Measurements from ENCODE around the gene PATL1. TPM values are rescaled to one million over a fixed set of nuclear protein-coding genes. Genes with fewer than 3 reads are reported as not detected.
A peak's percentile ranks its signal among the peaks of the same experiment; 100 is the strongest.

PATL1 gene
- total RNA-seq, 2 experiments from 2014 or later: 51.8 to 55.2 TPM

GRCh38 chr11:59615637-59616395 is 53.0 kb downstream of the PATL1 start, which contains the start of gene OSBP:
TSS of gene OSBP (minus strand) at chr11:59615774. CDS start at chr11:59615664, 110 bp downstream.
- peak within 1 kb of the TSS; percentile 68 for H3K4me3 ChIP-seq (ENCODE audit: low read length)
- intact Hi-C loops (cut with DNase I, micrococcal nuclease): loop anchor here (1.0 to 10.0 kb wide), 6 partner anchors 53 to 1041 kb away; partner anchors contain the start of genes PATL1 (in 2 of the 2), LPXN (in 1 of the 2) and ZFP91 (in 1 of the 2)
- DNase-seq: peak; percentile 93 to 100 (median 96)
- no peaks in the 10 kb centered on the region for H3K27me3 ChIP-seq (ENCODE audit: control insufficient read depth in 1 of 2, insufficient read depth in 2 of 2, low read length in 2 of 2)
- no peak for TF ChIP-seq CTCF (IDR thresholded peaks at IDR 0.05)
- POLR2A ChIA-PET: interaction anchor here (0.9 to 3.8 kb wide), 30 partner anchors 9 to 1813 kb away, joined by 3 to 130 read pairs (median 6); partner anchors contain the start of genes CPSF7, MRPL16, PATL1 and SDHAF2
- H3K36me3 ChIP-seq (ENCODE audit: insufficient read depth, low read length): peaks cover 10% of the 10 kb centered on the region
- peaks cover 32% of the 10 kb centered on the region for H3K36me3 Mint-ChIP-seq (ENCODE audit: low read depth)
- H3K27ac ChIP-seq (ENCODE audit: low read depth in 1 of 2, low read length in 2 of 2): peak within 1 kb of the TSS; percentile 90 to 99
- peaks cover 22% of the 10 kb centered on the region for H3K4me1 ChIP-seq (ENCODE audit: insufficient read depth, low read length)
- H3K9me3 Mint-ChIP-seq: no peaks in the 10 kb centered on the region
- peak; percentile 74 for ATAC-seq (ENCODE audit: poor library complexity)
- H3K27me3 Mint-ChIP-seq: no peaks in the 10 kb centered on the region
- no peaks in the 10 kb centered on the region for H3K9me3 ChIP-seq (ENCODE audit: control insufficient read depth in 1 of 2, insufficient read depth in 1 of 2, low read length in 2 of 2)
- H3K4me1 Mint-ChIP-seq (ENCODE audit: low read depth): peaks cover 48% of the 10 kb centered on the region
- peak within 1 kb of the TSS; percentile 77 for H3K27ac Mint-ChIP-seq
- CTCF ChIA-PET: interaction anchor here (0.7 to 2.8 kb wide), 5 partner anchors 50 to 445 kb away, joined by 3 to 9 read pairs (median 4); no protein-coding TSS in a partner anchor
- H3K4me3 Mint-ChIP-seq: peak within 1 kb of the TSS; percentile 96

GRCh38 chr11:59615120-59615636 is 53.7 kb downstream of the PATL1 start:
- ATAC-seq (ENCODE audit: poor library complexity) (peak; percentile 15), DNase-seq (peak; percentile 46 to 90 (median 66))
- H3K4me3 ChIP-seq (ENCODE audit: low read length): peak overlapping the region; percentile 68
- H3K27me3 Mint-ChIP-seq: no peaks in the 10 kb centered on the region
- H3K4me1 ChIP-seq (ENCODE audit: insufficient read depth, low read length): peaks cover 22% of the 10 kb centered on the region
- H3K4me3 Mint-ChIP-seq: peak overlapping the region; percentile 96
- peaks cover 13% of the 10 kb centered on the region for H3K36me3 ChIP-seq (ENCODE audit: insufficient read depth, low read length)
- peaks cover 37% of the 10 kb centered on the region for H3K36me3 Mint-ChIP-seq (ENCODE audit: low read depth)
- POLR2A ChIA-PET: interaction anchor here (0.9 to 3.8 kb wide), 28 partner anchors 9 to 1814 kb away, joined by 3 to 130 read pairs (median 6); partner anchors contain the start of genes CPSF7, MRPL16, PATL1 and SDHAF2
- CTCF ChIA-PET: interaction anchor here (1.4 to 2.8 kb wide), 3 partner anchors 50 to 78 kb away, joined by 3 to 9 read pairs (median 9); no protein-coding TSS in a partner anchor
- peak overlapping the region; percentile 73 to 89 for H3K27ac ChIP-seq (ENCODE audit: low read depth in 1 of 2, low read length in 2 of 2)
- TF ChIP-seq CTCF (IDR thresholded peaks at IDR 0.05): no peak
- H3K27ac Mint-ChIP-seq: peak overlapping the region; percentile 77
- no peaks in the 10 kb centered on the region for H3K9me3 Mint-ChIP-seq
- intact Hi-C loops (cut with DNase I, micrococcal nuclease): loop anchor here (5.0 to 10.0 kb wide), 3 partner anchors 78 to 1040 kb away; partner anchors contain the start of genes LPXN (in 1 of the 2) and ZFP91 (in 1 of the 2)
- H3K27me3 ChIP-seq (ENCODE audit: control insufficient read depth in 1 of 2, insufficient read depth in 2 of 2, low read length in 2 of 2): no peaks in the 10 kb centered on the region
- peaks cover 48% of the 10 kb centered on the region for H3K4me1 Mint-ChIP-seq (ENCODE audit: low read depth)
- H3K9me3 ChIP-seq (ENCODE audit: control insufficient read depth in 1 of 2, insufficient read depth in 1 of 2, low read length in 2 of 2): no peaks in the 10 kb centered on the region
